ENCODE measurements around the gene C21orf91.

DNA sequence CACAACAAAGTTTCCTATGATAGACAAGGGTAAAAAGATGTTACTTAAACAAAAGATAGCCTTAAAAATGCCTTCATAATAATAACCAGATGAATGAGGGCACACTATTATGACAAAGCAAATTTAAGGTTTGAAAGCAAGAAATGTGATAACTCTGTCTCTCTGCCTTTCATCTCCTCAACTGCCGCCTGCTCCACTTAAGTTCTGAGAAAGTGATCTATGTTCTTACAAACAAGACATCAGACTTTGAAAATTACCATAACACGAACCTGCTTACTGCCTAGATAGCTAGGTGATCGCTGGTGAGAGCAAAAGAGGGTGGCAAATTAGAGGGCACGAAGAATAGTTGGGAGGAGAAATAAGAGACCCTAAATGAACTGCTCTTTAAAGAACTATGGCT lies 13.2 kb downstream of the C21orf91 start:
- TF ChIP-seq, protein P1, sequence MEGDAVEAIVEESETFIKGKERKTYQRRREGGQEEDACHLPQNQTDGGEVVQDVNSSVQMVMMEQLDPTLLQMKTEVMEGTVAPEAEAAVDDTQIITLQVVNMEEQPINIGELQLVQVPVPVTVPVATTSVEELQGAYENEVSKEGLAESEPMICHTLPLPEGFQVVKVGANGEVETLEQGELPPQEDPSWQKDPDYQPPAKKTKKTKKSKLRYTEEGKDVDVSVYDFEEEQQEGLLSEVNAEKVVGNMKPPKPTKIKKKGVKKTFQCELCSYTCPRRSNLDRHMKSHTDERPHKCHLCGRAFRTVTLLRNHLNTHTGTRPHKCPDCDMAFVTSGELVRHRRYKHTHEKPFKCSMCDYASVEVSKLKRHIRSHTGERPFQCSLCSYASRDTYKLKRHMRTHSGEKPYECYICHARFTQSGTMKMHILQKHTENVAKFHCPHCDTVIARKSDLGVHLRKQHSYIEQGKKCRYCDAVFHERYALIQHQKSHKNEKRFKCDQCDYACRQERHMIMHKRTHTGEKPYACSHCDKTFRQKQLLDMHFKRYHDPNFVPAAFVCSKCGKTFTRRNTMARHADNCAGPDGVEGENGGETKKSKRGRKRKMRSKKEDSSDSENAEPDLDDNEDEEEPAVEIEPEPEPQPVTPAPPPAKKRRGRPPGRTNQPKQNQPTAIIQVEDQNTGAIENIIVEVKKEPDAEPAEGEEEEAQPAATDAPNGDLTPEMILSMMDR (IDR thresholded peaks at IDR 0.05; ENCODE audit: low read depth, low read length): no peak
- TF ChIP-seq, protein P2, sequence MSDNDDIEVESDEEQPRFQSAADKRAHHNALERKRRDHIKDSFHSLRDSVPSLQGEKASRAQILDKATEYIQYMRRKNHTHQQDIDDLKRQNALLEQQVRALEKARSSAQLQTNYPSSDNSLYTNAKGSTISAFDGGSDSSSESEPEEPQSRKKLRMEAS (IDR thresholded peaks at IDR 0.05; ENCODE audit: low read depth, low read length): no peak
